ENCODE data around the gene B9D1. TPM values are rescaled to one million over a fixed set of nuclear protein-coding genes. Genes with fewer than 3 reads are reported as not detected.
A peak's percentile ranks its signal among the peaks of the same experiment; 100 is the strongest.

B9D1 gene
- polyA plus RNA-seq, 1 of the 3 experiments (the other 2 are of a cell fraction): 81.6 TPM

- no peaks in the 10 kb centered on the region for H3K79me2 ChIP-seq (ENCODE audit: insufficient read depth)
- ChIA-PET POLR2A (no interaction called here), CTCF (interaction anchor here (1.1 to 3.7 kb wide), 5 partner anchors 12 to 103 kb away, joined by 3 to 20 read pairs (median 4); partner anchors contain the start of gene B9D1)
- no peaks in the 10 kb centered on the region for H3K36me3 ChIP-seq (replicated peaks in 1 of 2; ENCODE audit: control insufficient read depth in 1 of 2, insufficient read depth in 2 of 2, low read length in 1 of 2)
- H3K4me3 ChIP-seq (ENCODE audit: low read depth in 2 of 2, low read length in 1 of 2): no peak overlapping the region
- H3K9me2 ChIP-seq: no peaks in the 10 kb centered on the region
- peaks cover 23% of the 10 kb centered on the region for H3F3A ChIP-seq (replicated peaks; ENCODE audit: insufficient read depth)
- H3K4me1 ChIP-seq (ENCODE audit: control insufficient read depth in 1 of 2, insufficient read depth in 2 of 2, low read depth in 1 of 2, low read length in 1 of 2): peaks cover 13 to 20% of the 10 kb centered on the region in 2 experiments; a peak in 3 of 4 replicates
- DNase-seq: no peak
- H3K9me3 ChIP-seq: no peaks in the 10 kb centered on the region
- H2AFZ ChIP-seq (ENCODE audit: low read depth): no peak overlapping the region
- WGBS (ENCODE audit: low lambda C conversion rate): 95% methylated on average over 9 of the region's 13 CpGs
- no peak overlapping the region for H3K9ac ChIP-seq
- H3K4me2 ChIP-seq: no peak overlapping the region
- H3K27ac ChIP-seq (ENCODE audit: low read depth in 2 of 2, low read length in 1 of 2): no peak overlapping the region
- TF ChIP-seq CTCF (IDR thresholded peaks at IDR 0.05) (peak; percentile 8; the same call in 1 of the 2 replicates), EP300 (IDR thresholded peaks at IDR 0.05; ENCODE audit: borderline replicate concordance in 1 of 2, low read depth in 1 of 2, low read length in 1 of 2) (no peak)
- H3K27me3 ChIP-seq (ENCODE audit: insufficient read depth): no peaks in the 10 kb centered on the region
- no peaks in the 10 kb centered on the region for H4K20me1 ChIP-seq (ENCODE audit: insufficient read depth)
Measured at GRCh38 chr17:19343671-19344151, 18.8 kb downstream of the B9D1 start.

- Histone ChIP-seq H3K4me1 (ENCODE audit: control insufficient read depth in 1 of 2, insufficient read depth in 2 of 2, low read depth in 1 of 2, low read length in 1 of 2) (peaks cover 13 to 18% of the 10 kb centered on the region in 2 experiments; a peak in 3 of 4 replicates), H3F3A (replicated peaks; ENCODE audit: insufficient read depth) (peaks cover 19% of the 10 kb centered on the region), H3K27me3 (ENCODE audit: insufficient read depth) (no peaks in the 10 kb centered on the region), H3K27ac (ENCODE audit: low read depth in 2 of 2, low read length in 1 of 2) (no peak overlapping the region), H4K20me1 (ENCODE audit: insufficient read depth) (no peaks in the 10 kb centered on the region), H3K9me3 (no peaks in the 10 kb centered on the region), H3K4me3 (ENCODE audit: low read depth in 2 of 2, low read length in 1 of 2) (no peak overlapping the region), H3K9me2 (no peaks in the 10 kb centered on the region), H3K79me2 (ENCODE audit: insufficient read depth) (no peaks in the 10 kb centered on the region), H3K4me2 (no peak overlapping the region), H3K36me3 (replicated peaks in 1 of 2; ENCODE audit: control insufficient read depth in 1 of 2, insufficient read depth in 2 of 2, low read length in 1 of 2) (no peaks in the 10 kb centered on the region), H3K9ac (no peak overlapping the region), H2AFZ (ENCODE audit: low read depth) (no peak overlapping the region)
- 94% methylated on average over 3 of the region's 7 CpGs for WGBS (ENCODE audit: low lambda C conversion rate)
- no peak for DNase-seq
- POLR2A ChIA-PET: interaction anchor here (1.0 kb wide), 1 partner anchor 105 kb away, joined by 3 read pairs; the partner anchor contains the start of gene EPN2
- CTCF ChIA-PET: interaction anchor here (1.0 to 3.7 kb wide), 5 partner anchors 19 to 104 kb away, joined by 3 to 20 read pairs (median 4); partner anchors contain the start of gene B9D1
- TF ChIP-seq TEAD4 (IDR thresholded peaks at IDR 0.05; ENCODE audit: borderline replicate concordance, insufficient read depth) (no peak), CTCF (IDR thresholded peaks at IDR 0.05) (no peak), ZBTB33 (IDR thresholded peaks at IDR 0.05; ENCODE audit: borderline replicate concordance, low read depth) (no peak), RCOR1 (IDR thresholded peaks at IDR 0.05; ENCODE audit: low read length) (no peak), PBX3 (IDR thresholded peaks at IDR 0.05) (no peak), RXRA (IDR thresholded peaks at IDR 0.05; ENCODE audit: borderline replicate concordance, low read depth) (no peak), SMC3 (IDR thresholded peaks at IDR 0.05; ENCODE audit: low read depth, low read length) (no peak), RFX5 (IDR thresholded peaks at IDR 0.05; ENCODE audit: low read length) (no peak), TCF12 (IDR thresholded peaks at IDR 0.05) (no peak), SIN3A (IDR thresholded peaks at IDR 0.05; ENCODE audit: borderline replicate concordance, low read depth, low read length) (no peak), IRF3 (IDR thresholded peaks at IDR 0.05; ENCODE audit: low read depth, low read length) (no peak), FOSL2 (IDR thresholded peaks at IDR 0.05; ENCODE audit: borderline replicate concordance, low read depth) (no peak), MAX (IDR thresholded peaks at IDR 0.05; ENCODE audit: low read depth) (no peak), JUND (IDR thresholded peaks at IDR 0.05) (no peak), GATA2 (CRISPR knock-in tag; IDR thresholded peaks at IDR 0.05) (no peak)
Measured at GRCh38 chr17:19343256-19343630, 19.3 kb downstream of the B9D1 start.

Data from SK-N-SH (cell line).